ENCODE measurements around the gene KDR. TPM values are rescaled to one million over a fixed set of nuclear protein-coding genes. Genes with fewer than 3 reads are reported as not detected.

Gene KDR
- total RNA-seq, 1 donor from 2014 or later: 23.4 TPM

- Histone ChIP-seq H3K9me3 (replicated peaks) (no peaks in the 10 kb centered on the region), H3K4me3 (no peak overlapping the region), H3K27ac (replicated peaks) (no peak overlapping the region), H3K27me3 (ENCODE audit: low read depth) (no peaks in the 10 kb centered on the region), H3K4me1 (no peaks in the 10 kb centered on the region), H3K36me3 (no peaks in the 10 kb centered on the region)
- TF ChIP-seq CTCF (IDR thresholded peaks at IDR 0.05; ENCODE audit: borderline replicate concordance): no peak
- intact Hi-C loops (cut with micrococcal nuclease): no loop called here
- no peak for DNase-seq
Measured at GRCh38 chr4:55133951-55134350, 8.6 kb upstream of the KDR start.

GRCh38 chr4:55132775-55133174, 7.4 kb upstream of the KDR start:
- intact Hi-C loops (cut with micrococcal nuclease): no loop called here
- Histone ChIP-seq H3K4me3 (no peak overlapping the region), H3K27me3 (ENCODE audit: low read depth) (peaks cover under 1% of the 10 kb centered on the region), H3K4me1 (no peaks in the 10 kb centered on the region), H3K36me3 (no peaks in the 10 kb centered on the region), H3K27ac (replicated peaks) (no peak overlapping the region), H3K9me3 (replicated peaks) (no peaks in the 10 kb centered on the region)
- no peak for TF ChIP-seq CTCF (IDR thresholded peaks at IDR 0.05; ENCODE audit: borderline replicate concordance)
- DNase-seq: no peak

GRCh38 chr4:55127521-55127920, 2.1 kb upstream of the KDR start:
- H3K4me1 ChIP-seq: peaks cover 19% of the 10 kb centered on the region
- intact Hi-C loops (cut with micrococcal nuclease): no loop called here
- H3K36me3 ChIP-seq: no peaks in the 10 kb centered on the region
- peaks cover 36% of the 10 kb centered on the region for H3K27me3 ChIP-seq (ENCODE audit: low read depth)
- no peak for TF ChIP-seq CTCF (IDR thresholded peaks at IDR 0.05; ENCODE audit: borderline replicate concordance)
- no peak overlapping the region for H3K27ac ChIP-seq (replicated peaks)
- no peaks in the 10 kb centered on the region for H3K9me3 ChIP-seq (replicated peaks)
- no peak for DNase-seq
- H3K4me3 ChIP-seq: no peak overlapping the region

GRCh38 chr4:55127053-55127452, 1.7 kb upstream of the KDR start:
- Histone ChIP-seq H3K9me3 (replicated peaks) (no peaks in the 10 kb centered on the region), H3K27ac (replicated peaks) (no peak overlapping the region), H3K4me3 (no peak overlapping the region), H3K4me1 (peaks cover 19% of the 10 kb centered on the region), H3K36me3 (no peaks in the 10 kb centered on the region), H3K27me3 (ENCODE audit: low read depth) (peaks cover 36% of the 10 kb centered on the region)
- intact Hi-C loops (cut with micrococcal nuclease): no loop called here
- no peak for TF ChIP-seq CTCF (IDR thresholded peaks at IDR 0.05; ENCODE audit: borderline replicate concordance)
- DNase-seq: no peak

- no peak for TF ChIP-seq CTCF (IDR thresholded peaks at IDR 0.05; ENCODE audit: borderline replicate concordance)
- Histone ChIP-seq H3K27me3 (ENCODE audit: low read depth) (peaks cover 36% of the 10 kb centered on the region), H3K36me3 (no peaks in the 10 kb centered on the region), H3K4me3 (peak overlapping the region; percentile 81), H3K9me3 (replicated peaks) (no peaks in the 10 kb centered on the region), H3K4me1 (peaks cover 19% of the 10 kb centered on the region), H3K27ac (replicated peaks) (peak overlapping the region; percentile 89)
- intact Hi-C loops (cut with micrococcal nuclease): no loop called here
- peak; percentile 17 for DNase-seq
Measured at GRCh38 chr4:55125763-55126541, 557 bp upstream of the KDR start.

Data from left ventricle myocardium inferior (tissue), 1 donor.